ENCODE data around the gene PER2. TPM values are rescaled to one million over a fixed set of nuclear protein-coding genes. Genes with fewer than 3 reads are reported as not detected.

PER2 gene
- total and polyA plus RNA-seq, 2 of the 13 experiments (the other 11 are each of a cell fraction or from before 2014, with no cell fraction given) = 5.1 to 9.4 TPM

DNA sequence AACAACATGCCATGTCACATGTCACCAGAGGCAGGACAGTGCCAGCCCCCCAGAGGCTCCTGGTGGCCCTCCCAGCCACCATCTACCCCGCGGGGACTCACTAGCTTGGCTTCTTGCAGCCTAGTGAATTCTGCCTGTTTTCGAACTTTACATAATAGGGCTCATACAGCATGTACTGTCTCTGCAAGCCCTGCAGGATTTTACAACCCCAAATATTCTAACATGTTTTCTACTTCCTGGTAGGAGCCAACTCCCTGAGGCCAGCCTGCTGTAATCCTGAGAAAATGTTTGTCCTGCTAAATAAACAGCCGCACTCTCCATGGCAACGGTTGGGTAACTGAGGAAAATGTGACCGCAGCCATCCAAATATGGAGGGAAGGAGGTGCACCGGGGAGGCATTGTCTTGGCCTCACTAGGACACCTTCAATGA, 2.7 kb downstream of the PER2 start (continued):
- no peak for TF ChIP-seq TOE1 (CRISPR knock-in tag; IDR thresholded peaks at IDR 0.05)
- TF ChIP-seq, protein P1, sequence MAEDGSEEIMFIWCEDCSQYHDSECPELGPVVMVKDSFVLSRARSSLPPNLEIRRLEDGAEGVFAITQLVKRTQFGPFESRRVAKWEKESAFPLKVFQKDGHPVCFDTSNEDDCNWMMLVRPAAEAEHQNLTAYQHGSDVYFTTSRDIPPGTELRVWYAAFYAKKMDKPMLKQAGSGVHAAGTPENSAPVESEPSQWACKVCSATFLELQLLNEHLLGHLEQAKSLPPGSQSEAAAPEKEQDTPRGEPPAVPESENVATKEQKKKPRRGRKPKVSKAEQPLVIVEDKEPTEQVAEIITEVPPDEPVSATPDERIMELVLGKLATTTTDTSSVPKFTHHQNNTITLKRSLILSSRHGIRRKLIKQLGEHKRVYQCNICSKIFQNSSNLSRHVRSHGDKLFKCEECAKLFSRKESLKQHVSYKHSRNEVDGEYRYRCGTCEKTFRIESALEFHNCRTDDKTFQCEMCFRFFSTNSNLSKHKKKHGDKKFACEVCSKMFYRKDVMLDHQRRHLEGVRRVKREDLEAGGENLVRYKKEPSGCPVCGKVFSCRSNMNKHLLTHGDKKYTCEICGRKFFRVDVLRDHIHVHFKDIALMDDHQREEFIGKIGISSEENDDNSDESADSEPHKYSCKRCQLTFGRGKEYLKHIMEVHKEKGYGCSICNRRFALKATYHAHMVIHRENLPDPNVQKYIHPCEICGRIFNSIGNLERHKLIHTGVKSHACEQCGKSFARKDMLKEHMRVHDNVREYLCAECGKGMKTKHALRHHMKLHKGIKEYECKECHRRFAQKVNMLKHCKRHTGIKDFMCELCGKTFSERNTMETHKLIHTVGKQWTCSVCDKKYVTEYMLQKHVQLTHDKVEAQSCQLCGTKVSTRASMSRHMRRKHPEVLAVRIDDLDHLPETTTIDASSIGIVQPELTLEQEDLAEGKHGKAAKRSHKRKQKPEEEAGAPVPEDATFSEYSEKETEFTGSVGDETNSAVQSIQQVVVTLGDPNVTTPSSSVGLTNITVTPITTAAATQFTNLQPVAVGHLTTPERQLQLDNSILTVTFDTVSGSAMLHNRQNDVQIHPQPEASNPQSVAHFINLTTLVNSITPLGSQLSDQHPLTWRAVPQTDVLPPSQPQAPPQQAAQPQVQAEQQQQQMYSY (CRISPR knock-in tag; IDR thresholded peaks at IDR 0.05) = no peak
- no peak for TF ChIP-seq ZKSCAN1 (IDR thresholded peaks at IDR 0.05; ENCODE audit: low read length)
- no peak for TF ChIP-seq RFXANK (CRISPR knock-in tag; IDR thresholded peaks at IDR 0.05)
- TF ChIP-seq ZNF552 (CRISPR knock-in tag; IDR thresholded peaks at IDR 0.05; ENCODE audit: borderline replicate concordance) = no peak
- TF ChIP-seq KAT2B (IDR thresholded peaks at IDR 0.05; ENCODE audit: borderline replicate concordance, low read depth, low read length) = no peak
- no peak for TF ChIP-seq ZNF598 (CRISPR knock-in tag; IDR thresholded peaks at IDR 0.05; ENCODE audit: borderline replicate concordance)
- TF ChIP-seq RFXAP (CRISPR knock-in tag; IDR thresholded peaks at IDR 0.05; ENCODE audit: borderline replicate concordance) = 0 out of 2 replicates have a peak, but pooled peaks have one; percentile 59
- TF ChIP-seq KMT2B (CRISPR knock-in tag; IDR thresholded peaks at IDR 0.05) = no peak
- no peak for TF ChIP-seq ZNF496 (CRISPR knock-in tag; IDR thresholded peaks at IDR 0.05; ENCODE audit: insufficient replicate concordance)
- no peak for TF ChIP-seq ZNF296 (CRISPR knock-in tag; conservative IDR thresholded peaks at IDR 0.05)
- TF ChIP-seq, protein P2, sequence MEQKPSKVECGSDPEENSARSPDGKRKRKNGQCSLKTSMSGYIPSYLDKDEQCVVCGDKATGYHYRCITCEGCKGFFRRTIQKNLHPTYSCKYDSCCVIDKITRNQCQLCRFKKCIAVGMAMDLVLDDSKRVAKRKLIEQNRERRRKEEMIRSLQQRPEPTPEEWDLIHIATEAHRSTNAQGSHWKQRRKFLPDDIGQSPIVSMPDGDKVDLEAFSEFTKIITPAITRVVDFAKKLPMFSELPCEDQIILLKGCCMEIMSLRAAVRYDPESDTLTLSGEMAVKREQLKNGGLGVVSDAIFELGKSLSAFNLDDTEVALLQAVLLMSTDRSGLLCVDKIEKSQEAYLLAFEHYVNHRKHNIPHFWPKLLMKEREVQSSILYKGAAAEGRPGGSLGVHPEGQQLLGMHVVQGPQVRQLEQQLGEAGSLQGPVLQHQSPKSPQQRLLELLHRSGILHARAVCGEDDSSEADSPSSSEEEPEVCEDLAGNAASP (CRISPR knock-in tag; IDR thresholded peaks at IDR 0.05; ENCODE audit: borderline replicate concordance) = peak; percentile 70
- TF ChIP-seq, protein P3, sequence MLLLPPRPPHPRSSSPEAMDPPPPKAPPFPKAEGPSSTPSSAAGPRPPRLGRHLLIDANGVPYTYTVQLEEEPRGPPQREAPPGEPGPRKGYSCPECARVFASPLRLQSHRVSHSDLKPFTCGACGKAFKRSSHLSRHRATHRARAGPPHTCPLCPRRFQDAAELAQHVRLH (CRISPR knock-in tag; IDR thresholded peaks at IDR 0.05; ENCODE audit: borderline replicate concordance, low read depth) = peak; percentile 67; the same call in 1 of the 2 replicates
- TF ChIP-seq ZNF546 (CRISPR knock-in tag; conservative IDR thresholded peaks at IDR 0.05) = no peak
- TF ChIP-seq GZF1 (CRISPR knock-in tag; IDR thresholded peaks at IDR 0.05) = no peak
- TF ChIP-seq, protein P4, sequence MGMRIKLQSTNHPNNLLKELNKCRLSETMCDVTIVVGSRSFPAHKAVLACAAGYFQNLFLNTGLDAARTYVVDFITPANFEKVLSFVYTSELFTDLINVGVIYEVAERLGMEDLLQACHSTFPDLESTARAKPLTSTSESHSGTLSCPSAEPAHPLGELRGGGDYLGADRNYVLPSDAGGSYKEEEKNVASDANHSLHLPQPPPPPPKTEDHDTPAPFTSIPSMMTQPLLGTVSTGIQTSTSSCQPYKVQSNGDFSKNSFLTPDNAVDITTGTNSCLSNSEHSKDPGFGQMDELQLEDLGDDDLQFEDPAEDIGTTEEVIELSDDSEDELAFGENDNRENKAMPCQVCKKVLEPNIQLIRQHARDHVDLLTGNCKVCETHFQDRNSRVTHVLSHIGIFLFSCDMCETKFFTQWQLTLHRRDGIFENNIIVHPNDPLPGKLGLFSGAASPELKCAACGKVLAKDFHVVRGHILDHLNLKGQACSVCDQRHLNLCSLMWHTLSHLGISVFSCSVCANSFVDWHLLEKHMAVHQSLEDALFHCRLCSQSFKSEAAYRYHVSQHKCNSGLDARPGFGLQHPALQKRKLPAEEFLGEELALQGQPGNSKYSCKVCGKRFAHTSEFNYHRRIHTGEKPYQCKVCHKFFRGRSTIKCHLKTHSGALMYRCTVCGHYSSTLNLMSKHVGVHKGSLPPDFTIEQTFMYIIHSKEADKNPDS (CRISPR knock-in tag; IDR thresholded peaks at IDR 0.05) = no peak
- TF ChIP-seq ZNF329 (CRISPR knock-in tag; IDR thresholded peaks at IDR 0.05; ENCODE audit: low read depth) = no peak
- TF ChIP-seq ZSCAN31 (CRISPR knock-in tag; IDR thresholded peaks at IDR 0.05; ENCODE audit: low read depth) = no peak
- no peak for TF ChIP-seq HCFC1 (IDR thresholded peaks at IDR 0.05; ENCODE audit: low read depth, low read length)
- TF ChIP-seq ONECUT2 (CRISPR knock-in tag; IDR thresholded peaks at IDR 0.05) = no peak
- TF ChIP-seq ZNF501 (CRISPR knock-in tag; IDR thresholded peaks at IDR 0.05) = no peak; the same call in 1 of the 2 replicates
- TF ChIP-seq KLF16 (CRISPR knock-in tag; IDR thresholded peaks at IDR 0.05) = peak in 1 of 2 experiments; percentile 77; a peak in 2 of 4 replicates
- TF ChIP-seq, protein P5, sequence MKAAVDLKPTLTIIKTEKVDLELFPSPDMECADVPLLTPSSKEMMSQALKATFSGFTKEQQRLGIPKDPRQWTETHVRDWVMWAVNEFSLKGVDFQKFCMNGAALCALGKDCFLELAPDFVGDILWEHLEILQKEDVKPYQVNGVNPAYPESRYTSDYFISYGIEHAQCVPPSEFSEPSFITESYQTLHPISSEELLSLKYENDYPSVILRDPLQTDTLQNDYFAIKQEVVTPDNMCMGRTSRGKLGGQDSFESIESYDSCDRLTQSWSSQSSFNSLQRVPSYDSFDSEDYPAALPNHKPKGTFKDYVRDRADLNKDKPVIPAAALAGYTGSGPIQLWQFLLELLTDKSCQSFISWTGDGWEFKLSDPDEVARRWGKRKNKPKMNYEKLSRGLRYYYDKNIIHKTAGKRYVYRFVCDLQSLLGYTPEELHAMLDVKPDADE (CRISPR knock-in tag; IDR thresholded peaks at IDR 0.05) = no peak
